HL-60 (cell line): ENCODE data around the gene EMID1.

ENCODE experiments used
- CTCF ChIP-seq: IDR thresholded peaks from one replicate; pipeline ENCODE4 v1.5.1; 2011; ENCODE audit warnings: low read length, control low read depth, inconsistent platforms; ENCODE audit not compliant: insufficient read depth
- REST ChIP-seq: IDR thresholded peaks from 2 replicates; pipeline ENCODE4 v1.6.1; 2012; ENCODE audit warnings: low read depth; ENCODE audit not compliant: insufficient replicate concordance

GRCh38 chr22:29299136-29299900, 93.6 kb downstream of the EMID1 start:
- no peak for TF ChIP-seq REST
- no peak for TF ChIP-seq CTCF
